Retina (tissue), 1 donor: ENCODE measurements around the gene MEIS1.
"Not testable (repeated sequence)": the region's sequence is repeated elsewhere in the genome, so short reads cannot be mapped to it uniquely, and the experiment has no call there.

Experiments used
- DNase-seq: peaks from one replicate; pipeline ENCODE4 v3.0.0-alpha.2; 2016

MEIS1 gene

GRCh38 chr2:66470199-66470598, 35.3 kb downstream of the MEIS1 start:
- DNase-seq, result no peak

- DNase-seq, result no peak
Observed at GRCh38 chr2:66472225-66472843, 37.4 kb downstream of the MEIS1 start.

GRCh38 chr2:66477135-66477842, 42.4 kb downstream of the MEIS1 start:
- no peak for DNase-seq

DNA sequence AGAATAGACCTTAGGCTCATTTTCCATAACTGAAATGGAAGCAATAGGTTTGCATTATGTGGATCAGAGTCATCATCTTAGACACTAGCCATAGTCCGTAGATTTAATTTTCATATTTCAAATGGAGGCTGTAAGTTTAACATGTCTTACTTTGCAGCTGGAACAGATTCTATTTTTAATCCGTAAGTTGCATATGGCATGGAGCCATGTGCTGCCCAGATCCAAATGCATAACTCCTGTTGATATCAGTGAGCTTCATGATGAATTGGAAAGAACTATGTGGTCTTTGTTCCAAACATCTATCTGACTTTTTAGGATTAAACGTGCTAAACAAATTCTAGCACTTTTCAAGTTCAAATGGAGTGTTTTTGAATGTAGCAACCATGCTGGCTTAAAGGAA, 43.4 kb downstream of the MEIS1 start:
- no peak for DNase-seq

- DNase-seq, result no peak
Observed at GRCh38 chr2:66478731-66479316, 43.9 kb downstream of the MEIS1 start.

DNA sequence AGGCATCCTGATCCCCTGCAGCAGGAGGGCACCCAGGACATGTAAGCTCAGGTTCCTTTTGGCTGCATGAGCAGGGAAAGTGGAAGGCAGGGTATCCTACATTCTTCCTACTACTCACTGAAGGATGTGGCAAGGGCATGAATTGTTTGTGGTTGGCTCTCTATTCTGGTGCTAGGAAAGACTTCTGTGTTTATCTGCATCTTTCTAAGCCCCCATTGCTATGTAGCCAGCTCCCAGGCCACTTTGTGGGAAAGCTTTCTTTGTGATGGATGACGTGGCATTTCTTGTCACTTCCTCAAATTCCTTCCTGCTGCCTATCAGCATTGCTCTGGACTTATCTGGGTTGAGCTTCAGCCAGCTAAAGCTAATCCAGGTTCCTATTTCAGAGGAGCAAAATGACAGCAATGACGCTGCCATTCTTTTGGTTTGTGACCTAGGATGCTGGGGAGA, 46.2 kb downstream of the MEIS1 start:
- DNase-seq, result no peak

DNA sequence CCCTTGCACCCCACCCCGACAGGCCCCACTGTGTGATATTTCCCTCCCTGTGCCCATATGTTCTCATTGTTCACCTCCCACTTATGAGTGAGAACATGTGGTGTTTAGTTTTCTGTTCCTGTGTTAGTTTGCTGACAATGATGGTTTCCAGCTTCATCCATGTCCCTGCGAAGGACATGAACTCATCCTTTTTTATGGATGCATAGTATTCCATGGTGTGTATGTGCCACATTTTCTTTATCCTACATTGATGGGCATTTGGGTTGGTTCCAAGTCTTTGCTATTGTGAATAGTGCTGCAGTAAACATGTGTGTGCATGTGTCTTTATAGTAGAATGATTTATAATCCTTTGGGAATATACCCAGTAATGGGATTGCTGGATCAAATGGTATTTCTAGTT, 50.3 kb downstream of the MEIS1 start:
- DNase-seq, result not testable (repeated sequence)

DNA sequence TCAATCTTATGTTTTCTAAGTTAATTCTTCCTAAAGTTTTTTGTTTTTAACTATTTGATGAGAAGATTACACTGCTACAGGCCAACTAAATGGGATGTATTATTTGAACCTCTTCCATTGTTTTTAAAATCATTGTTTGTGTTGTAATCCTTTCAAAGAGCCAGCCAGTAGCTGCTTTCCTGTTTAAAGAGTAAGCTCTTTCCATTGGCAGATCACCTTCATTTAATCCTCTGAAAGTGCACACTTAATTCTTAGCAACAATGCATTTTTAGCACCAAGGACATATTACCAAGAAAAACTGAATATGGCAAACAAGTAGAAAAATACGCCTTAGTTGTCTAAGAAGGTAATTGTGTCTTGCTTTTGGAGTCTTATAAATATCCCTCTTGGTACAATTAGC, 54.0 kb downstream of the MEIS1 start:
- no peak for DNase-seq

DNA sequence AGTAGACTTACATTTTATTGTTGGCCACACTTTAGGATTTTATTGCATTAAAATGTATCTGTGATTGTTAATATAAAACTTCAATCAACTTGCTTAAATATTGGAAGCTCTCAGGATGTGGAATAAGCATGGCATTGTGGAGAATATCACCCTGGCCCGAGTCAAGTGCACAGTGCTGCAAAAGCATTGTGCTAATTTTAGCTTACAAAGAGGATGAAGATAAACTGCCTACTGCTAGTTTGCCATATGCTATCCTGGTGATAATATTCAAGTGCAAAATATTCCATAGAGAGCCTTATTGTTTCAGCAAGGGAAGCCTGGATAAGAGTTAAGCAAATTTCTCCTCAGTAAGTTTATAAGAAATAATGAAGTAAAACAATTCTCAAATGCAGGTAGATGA, 54.5 kb downstream of the MEIS1 start:
- DNase-seq, result no peak

- DNase-seq, result no peak
Observed at GRCh38 chr2:66490588-66491001, 55.7 kb downstream of the MEIS1 start.

DNA sequence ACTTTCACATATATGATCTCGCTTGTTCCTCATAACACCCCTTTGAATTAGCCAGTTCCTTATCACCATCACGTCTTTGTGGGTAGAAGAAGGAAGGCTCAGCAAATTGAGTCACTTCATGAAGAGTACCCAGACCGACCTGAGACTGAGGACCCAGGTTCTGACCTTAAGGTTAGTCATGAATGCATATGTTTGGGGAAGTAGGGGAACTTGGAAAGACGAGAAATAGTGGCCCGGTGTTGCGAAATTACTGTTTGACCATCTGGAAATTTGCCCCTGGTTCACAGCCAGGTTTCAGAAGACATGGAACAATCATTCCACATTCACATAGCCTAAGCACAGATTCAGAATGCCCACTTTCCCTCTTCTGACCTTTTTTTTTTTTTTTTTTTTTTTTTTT, 59.8 kb downstream of the MEIS1 start:
- DNase-seq, result no peak

GRCh38 chr2:66495788-66496640, 61.1 kb downstream of the MEIS1 start:
- DNase-seq, result no peak

DNA sequence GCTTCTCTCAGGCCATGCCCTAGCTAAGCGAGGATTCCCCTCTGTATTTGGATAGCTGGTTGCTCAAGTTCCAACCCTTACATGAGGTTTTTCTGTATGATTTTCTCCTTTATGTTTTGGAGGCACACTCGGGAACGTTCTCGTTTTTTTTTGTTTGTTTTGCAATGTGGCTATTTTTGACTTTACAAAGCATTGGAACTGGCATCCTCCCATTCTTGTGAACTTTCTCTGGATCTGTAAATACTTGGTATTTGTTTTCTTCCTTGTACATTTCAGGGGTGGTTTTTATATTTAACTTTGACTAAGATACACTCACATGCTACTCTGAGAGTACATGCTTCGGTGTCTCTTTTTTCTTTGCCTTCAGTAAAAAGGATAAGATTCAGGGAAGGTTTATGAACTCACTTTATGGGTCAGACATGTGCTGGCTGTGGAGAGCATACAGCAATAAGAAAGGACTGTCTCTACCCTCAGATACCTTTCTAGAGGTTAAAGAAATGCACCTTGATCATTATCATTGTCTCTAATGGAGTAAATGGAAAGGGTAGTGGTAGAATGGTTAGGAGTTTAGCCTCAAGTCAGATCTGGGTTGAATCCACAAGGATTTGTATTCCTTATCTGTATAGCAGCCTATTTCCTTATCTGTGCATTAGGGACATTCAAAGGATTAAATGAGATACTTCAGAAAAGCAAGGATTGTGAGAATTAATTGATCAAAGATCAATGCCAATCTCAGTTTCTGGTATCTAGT, 61.9 kb downstream of the MEIS1 start:
- DNase-seq, result no peak

GRCh38 chr2:66497431-66498288, 62.7 kb downstream of the MEIS1 start:
- DNase-seq, result no peak

DNA sequence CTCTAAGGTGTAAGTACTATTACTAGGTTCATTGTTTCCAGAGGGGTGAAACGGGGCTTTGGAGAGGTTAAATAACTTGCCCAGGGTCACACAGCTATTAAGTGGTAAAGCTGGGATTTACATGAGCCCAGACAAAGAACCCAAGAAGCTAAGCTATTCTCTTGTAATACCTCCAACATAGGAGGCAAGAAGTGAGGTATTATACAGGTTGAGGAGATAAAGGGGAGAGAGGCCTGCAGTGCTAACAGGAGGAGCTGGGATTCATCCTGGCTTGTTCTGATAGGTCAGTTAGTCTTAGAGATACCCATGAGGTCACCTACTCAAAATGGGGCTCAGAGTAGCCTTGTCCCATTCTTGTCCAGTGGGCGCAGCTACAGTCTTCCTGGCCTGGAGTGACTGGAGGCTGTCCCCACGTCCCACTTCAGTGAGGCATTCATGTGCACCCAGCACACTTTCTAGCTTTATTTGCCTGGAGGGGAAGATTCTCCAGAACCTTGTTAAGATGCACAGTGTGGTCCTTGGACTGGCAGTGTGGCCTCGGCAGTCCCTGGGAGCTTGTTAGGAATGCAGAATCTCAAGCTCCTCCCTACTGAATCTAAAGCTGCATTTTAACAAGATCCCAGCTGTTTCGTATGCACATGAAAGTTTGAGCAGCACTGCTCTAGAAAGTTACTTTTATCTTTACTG, 63.5 kb downstream of the MEIS1 start:
- no peak for DNase-seq

- no peak for DNase-seq
Observed at GRCh38 chr2:66501267-66501666, 66.3 kb downstream of the MEIS1 start.

GRCh38 chr2:66506265-66506664, 71.3 kb downstream of the MEIS1 start:
- no peak for DNase-seq

DNA sequence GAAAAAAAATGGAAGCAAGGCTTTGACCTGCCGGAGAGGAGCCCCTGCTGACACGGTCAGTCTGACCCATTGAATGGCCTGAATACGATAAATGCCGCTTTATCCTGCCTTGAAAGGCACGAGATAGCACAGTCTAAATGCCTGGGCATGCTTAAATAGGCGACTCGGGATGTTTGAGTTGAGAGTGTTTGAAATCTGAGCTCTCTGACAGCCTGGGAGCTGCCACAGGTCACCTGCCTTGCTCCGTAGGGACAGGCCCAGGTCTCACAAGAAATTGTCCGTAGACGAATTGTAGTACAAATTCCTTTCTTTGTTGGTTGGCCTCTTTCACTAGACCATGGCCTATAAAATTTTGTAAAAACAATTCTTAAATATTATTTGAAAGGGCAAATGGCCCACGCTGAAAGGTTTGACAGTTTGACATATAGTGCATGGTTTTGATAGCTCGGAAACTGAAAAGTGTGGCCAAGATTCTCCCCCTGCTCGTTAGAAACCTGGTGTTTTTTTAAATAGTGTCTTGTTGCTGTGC, 72.8 kb downstream of the MEIS1 start:
- peak; percentile 58 for DNase-seq

GRCh38 chr2:66508484-66509071, 73.7 kb downstream of the MEIS1 start:
- peak; percentile 87 for DNase-seq

DNA sequence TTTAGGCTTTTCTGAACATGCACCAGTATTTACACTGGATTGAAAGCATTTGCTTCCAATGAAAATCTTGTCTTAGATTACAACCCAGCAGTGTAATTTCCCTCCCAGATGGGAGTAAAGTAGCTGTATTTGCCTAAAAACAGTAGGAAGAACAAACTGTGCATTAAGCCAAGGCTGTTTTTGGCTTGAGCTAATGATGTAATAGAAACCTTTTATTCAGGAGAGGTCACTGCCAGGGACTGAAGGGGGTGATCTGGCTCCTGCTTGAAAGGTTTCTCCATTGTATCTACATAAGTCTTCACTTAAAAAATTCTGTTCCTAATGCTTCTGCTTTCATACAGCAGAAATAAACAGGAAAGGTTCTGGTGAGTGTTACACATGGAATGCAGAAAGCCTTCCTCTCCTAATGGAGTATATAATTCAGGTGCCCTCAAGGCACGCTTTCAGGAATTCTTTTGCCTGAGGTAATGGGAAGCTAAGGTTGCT, 74.4 kb downstream of the MEIS1 start:
- DNase-seq, result peak; percentile 60
